Measurements from ENCODE around the gene POMP.

POMP gene

DNA sequence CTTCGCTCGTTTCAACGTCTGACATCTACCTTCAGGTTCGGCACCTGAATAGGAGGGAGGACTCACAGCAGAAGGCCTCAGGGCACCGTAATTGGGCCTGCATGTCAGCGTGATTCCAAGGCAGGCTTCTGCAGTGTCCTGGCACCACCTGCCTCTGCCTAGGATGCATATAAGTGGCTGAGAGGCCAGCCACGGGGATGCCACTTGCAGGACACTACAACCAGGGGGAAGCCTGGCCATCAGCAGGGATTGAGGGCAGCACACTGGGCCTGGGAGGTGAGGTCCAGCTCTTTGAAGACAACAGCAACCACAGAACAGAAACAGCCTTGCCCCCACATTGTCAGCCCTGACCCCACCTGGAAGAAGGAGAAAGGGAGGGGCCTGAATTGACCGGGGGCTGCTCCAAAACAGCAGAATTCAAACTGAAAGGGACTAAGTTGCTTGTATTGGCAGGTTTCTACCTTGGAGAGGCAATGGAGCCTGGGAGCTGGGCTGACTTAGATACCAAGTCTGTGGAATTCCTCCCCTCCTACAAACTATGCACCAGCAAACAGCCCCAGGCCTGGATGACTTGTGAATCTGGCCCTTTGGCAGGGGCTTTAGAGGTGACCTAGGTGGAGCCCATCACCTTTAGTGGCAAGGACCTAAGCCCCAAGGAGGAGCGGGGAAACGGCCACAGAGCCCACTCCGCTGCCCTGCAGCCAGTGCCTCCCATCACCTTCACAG lies 34.1 kb upstream of the POMP start:
- H3K4me3 ChIP-seq (ENCODE audit: control insufficient read depth, low read depth, low read length) = no peak overlapping the region
- DNase-seq (ENCODE audit: low read depth) = no peak
- TF ChIP-seq, protein P1, sequence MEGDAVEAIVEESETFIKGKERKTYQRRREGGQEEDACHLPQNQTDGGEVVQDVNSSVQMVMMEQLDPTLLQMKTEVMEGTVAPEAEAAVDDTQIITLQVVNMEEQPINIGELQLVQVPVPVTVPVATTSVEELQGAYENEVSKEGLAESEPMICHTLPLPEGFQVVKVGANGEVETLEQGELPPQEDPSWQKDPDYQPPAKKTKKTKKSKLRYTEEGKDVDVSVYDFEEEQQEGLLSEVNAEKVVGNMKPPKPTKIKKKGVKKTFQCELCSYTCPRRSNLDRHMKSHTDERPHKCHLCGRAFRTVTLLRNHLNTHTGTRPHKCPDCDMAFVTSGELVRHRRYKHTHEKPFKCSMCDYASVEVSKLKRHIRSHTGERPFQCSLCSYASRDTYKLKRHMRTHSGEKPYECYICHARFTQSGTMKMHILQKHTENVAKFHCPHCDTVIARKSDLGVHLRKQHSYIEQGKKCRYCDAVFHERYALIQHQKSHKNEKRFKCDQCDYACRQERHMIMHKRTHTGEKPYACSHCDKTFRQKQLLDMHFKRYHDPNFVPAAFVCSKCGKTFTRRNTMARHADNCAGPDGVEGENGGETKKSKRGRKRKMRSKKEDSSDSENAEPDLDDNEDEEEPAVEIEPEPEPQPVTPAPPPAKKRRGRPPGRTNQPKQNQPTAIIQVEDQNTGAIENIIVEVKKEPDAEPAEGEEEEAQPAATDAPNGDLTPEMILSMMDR (IDR thresholded peaks at IDR 0.05; ENCODE audit: control insufficient read depth, insufficient read depth, low read depth, low read length, missing control alignments) = no peak

GRCh38 chr13:28626266-28626665 lies 32.7 kb upstream of the POMP start:
- TF ChIP-seq, protein P1 (IDR thresholded peaks at IDR 0.05; ENCODE audit: control insufficient read depth, insufficient read depth, low read depth, low read length, missing control alignments) = no peak
- no peak overlapping the region for H3K4me3 ChIP-seq (ENCODE audit: control insufficient read depth, low read depth, low read length)

DNA sequence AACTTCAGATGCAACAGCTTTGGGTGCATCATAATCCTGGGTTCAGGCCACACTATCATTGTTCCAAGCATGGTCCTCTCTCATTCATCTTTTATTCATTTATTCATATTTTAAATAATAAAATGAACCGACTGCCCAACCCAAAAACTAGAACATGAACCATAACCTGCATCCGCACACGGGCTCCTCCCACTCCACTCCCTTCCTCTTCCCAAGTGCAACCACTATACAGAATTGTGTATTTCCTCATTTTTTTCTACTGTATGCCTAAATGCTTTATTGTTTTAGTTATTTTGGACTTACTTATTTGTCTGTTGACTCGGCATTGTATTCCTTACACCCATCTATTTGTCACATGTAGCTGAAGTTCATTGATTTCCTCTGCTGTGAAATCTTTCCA lies 30.7 kb upstream of the POMP start:
- DNase-seq (ENCODE audit: low read depth) = no peak
- TF ChIP-seq, protein P1 (IDR thresholded peaks at IDR 0.05; ENCODE audit: control insufficient read depth, insufficient read depth, low read depth, low read length, missing control alignments) = no peak
- H3K4me3 ChIP-seq (ENCODE audit: control insufficient read depth, low read depth, low read length) = no peak overlapping the region

More at GRCh38 chr13:28626266-28626665, 32.7 kb upstream of the POMP start:
- DNase-seq (ENCODE audit: low read depth) = no peak

GRCh38 chr13:28630869-28631268 lies 28.1 kb upstream of the POMP start:
- no peak overlapping the region for H3K4me3 ChIP-seq (ENCODE audit: control insufficient read depth, low read depth, low read length)
- no peak for DNase-seq (ENCODE audit: low read depth)
- TF ChIP-seq, protein P1 (IDR thresholded peaks at IDR 0.05; ENCODE audit: control insufficient read depth, insufficient read depth, low read depth, low read length, missing control alignments) = no peak

DNA sequence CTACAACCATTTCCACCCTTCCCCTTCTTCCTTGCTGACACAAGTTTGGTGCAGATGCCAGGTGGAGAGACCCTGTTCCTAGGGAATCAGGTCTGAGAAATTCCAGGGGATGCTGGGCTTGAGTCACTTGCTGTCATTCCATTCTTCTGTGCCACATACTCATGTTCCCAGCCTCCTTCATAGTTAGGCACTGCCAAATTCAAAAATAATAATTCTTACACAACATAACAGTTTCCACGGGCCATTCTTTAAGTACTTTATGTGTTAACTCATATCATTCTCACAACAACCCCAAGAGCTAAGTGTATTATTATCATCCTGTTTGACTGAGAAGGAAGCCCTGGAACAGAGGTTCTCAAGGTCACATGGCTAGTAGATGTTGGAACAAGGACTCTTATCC lies 27.1 kb upstream of the POMP start:
- no peak overlapping the region for H3K4me3 ChIP-seq (ENCODE audit: control insufficient read depth, low read depth, low read length)
- no peak for DNase-seq (ENCODE audit: low read depth)
- TF ChIP-seq, protein P1 (IDR thresholded peaks at IDR 0.05; ENCODE audit: control insufficient read depth, insufficient read depth, low read depth, low read length, missing control alignments) = no peak

- TF ChIP-seq, protein P1 (IDR thresholded peaks at IDR 0.05; ENCODE audit: control insufficient read depth, insufficient read depth, low read depth, low read length, missing control alignments) = no peak
- no peak overlapping the region for H3K4me3 ChIP-seq (ENCODE audit: control insufficient read depth, low read depth, low read length)
- peak; percentile 64 for DNase-seq (ENCODE audit: low read depth)
These were observed 22.9 kb upstream of the POMP start for GRCh38 chr13:28636069-28636468.

Measured in AG09309 (cell line).